Lower leg skin (tissue), 3 donors: ENCODE data around the gene IQGAP3.

ENCODE experiments used
- CTCF ChIP-seq, 3 donors: fragments of 450-650 bp; IDR thresholded peaks; one replicate each; pipeline ENCODE4 v1.5.1; 2016; ENCODE audit warnings: antibody characterized with exemption in 3 of 3, mild to moderate bottlenecking in 3 of 3, moderate library complexity in 2 of 3
- POLR2A ChIP-seq, 2 donors: fragments of 450-650 bp; IDR thresholded peaks; one replicate each; pipeline ENCODE4 v1.6.1; 2016 to 2017; ENCODE audit warnings: antibody characterized with exemption in 2 of 2, mild to moderate bottlenecking in 1 of 2, moderate library complexity in 1 of 2

GRCh38 chr1:156583821-156584622, 11.7 kb upstream of the IQGAP3 start:
- TF ChIP-seq CTCF (IDR thresholded peaks at IDR 0.05) (peak in 1 of 3 donors; percentile 41), POLR2A (IDR thresholded peaks at IDR 0.05) (no peak)
